Epithelial cell of esophagus (primary cell): Measurements from ENCODE around the gene LIPK.
"Not testable (repeated sequence)": the region's sequence is repeated elsewhere in the genome, so short reads cannot be mapped to it uniquely, and the experiment has no call there.

Experiments used
- DNase-seq: peaks from one replicate; pipeline ENCODE4 v3.0.0; 2010; ENCODE audit warnings: low read depth
- H3K4me3 ChIP-seq: 2 replicates; pipeline ENCODE4 v1.5.1; 2011; ENCODE audit warnings: mild to moderate bottlenecking, low read length, control low read depth
- TF ChIP-seq, protein P1 (sequence below): IDR thresholded peaks from 2 replicates; pipeline ENCODE4 v1.5.1; 2011; ENCODE audit warnings: low read depth, mild to moderate bottlenecking, low read length, control low read depth, inconsistent platforms; ENCODE audit not compliant: insufficient read depth; ENCODE audit errors: missing control alignments

Gene LIPK

DNA sequence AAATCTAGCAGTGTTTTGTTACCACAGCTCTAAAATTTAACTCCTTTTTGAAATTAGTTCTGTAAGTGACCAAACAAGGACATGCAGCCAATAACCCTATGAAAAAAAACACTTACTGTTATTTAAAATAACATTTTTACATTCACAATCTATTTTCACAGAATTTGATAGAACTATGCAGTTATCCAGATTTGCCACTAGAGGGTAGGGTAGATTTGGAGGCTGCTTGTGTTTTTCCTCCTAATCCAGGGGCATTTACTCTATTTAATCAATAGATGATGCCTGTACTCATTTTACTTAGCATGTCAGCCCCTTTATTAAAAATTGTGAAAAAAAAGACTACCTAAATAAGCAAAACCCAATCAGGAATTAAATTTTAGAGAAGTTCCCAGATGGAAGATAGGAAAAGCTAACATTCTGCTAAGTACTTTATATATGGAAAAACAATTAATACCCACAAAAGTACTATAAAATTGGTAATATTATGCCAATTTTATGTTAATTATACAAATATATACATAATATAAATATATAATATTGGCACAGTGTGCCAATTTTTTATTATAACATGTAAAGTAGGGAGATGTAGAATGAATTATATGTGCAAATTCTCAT is 18.1 kb upstream of the LIPK start:
- TF ChIP-seq, protein P1, sequence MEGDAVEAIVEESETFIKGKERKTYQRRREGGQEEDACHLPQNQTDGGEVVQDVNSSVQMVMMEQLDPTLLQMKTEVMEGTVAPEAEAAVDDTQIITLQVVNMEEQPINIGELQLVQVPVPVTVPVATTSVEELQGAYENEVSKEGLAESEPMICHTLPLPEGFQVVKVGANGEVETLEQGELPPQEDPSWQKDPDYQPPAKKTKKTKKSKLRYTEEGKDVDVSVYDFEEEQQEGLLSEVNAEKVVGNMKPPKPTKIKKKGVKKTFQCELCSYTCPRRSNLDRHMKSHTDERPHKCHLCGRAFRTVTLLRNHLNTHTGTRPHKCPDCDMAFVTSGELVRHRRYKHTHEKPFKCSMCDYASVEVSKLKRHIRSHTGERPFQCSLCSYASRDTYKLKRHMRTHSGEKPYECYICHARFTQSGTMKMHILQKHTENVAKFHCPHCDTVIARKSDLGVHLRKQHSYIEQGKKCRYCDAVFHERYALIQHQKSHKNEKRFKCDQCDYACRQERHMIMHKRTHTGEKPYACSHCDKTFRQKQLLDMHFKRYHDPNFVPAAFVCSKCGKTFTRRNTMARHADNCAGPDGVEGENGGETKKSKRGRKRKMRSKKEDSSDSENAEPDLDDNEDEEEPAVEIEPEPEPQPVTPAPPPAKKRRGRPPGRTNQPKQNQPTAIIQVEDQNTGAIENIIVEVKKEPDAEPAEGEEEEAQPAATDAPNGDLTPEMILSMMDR = peak; percentile 82
- DNase-seq = peak; percentile 35
- H3K4me3 ChIP-seq = no peak overlapping the region

DNA sequence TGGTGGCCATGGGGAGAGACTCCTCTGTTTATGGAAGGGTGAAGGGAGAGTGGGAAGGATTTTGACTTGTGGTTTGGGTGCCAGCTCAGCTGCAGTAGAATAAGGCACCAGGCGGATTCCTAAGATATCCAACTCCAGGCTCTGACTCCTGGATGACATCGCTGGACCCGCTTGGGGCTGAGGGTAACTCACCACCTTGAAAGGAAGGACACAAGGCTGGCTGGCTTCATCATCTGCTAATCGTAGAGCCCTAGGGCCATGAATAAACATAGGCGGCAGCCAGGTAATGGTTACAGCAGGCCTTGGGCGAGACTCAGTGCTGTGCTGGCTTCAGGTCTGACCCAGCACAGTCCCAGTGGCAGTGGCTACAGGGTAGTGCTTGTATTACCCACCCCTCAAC is 16.7 kb upstream of the LIPK start:
- no peak overlapping the region for H3K4me3 ChIP-seq
- peak; percentile 61 for DNase-seq
- TF ChIP-seq, protein P1 = no peak

DNA sequence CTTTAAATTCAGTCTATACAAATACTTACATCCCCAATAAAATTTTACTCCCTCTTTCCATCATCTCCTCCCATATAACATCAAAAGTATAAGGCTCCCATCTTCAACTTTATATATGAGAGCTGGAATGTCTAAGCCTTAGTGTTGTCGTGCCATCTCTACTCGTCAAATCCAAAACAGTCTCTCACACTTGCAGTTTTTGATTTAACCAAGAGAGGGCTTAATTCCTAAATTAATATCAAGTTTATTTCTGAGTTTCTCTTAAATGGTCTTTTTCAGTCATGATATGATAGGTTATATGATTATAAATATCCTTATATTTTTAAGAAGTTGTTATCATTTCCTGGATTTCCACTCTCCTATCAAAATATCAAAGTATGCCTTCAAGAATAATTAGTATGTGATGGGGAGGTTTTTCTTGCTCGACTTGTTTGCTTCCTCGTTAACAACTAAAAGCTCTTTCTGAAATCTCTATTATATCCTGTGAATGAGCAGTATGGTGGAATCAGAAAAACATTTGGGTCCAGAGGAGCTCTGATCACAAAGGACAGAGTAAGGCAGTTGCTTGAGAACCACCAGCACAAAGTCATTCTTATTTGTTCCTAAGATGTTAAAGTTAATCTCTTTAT is 12.5 kb upstream of the LIPK start:
- DNase-seq = peak; percentile 22
- TF ChIP-seq, protein P1 = peak; percentile 26
- no peak overlapping the region for H3K4me3 ChIP-seq

DNA sequence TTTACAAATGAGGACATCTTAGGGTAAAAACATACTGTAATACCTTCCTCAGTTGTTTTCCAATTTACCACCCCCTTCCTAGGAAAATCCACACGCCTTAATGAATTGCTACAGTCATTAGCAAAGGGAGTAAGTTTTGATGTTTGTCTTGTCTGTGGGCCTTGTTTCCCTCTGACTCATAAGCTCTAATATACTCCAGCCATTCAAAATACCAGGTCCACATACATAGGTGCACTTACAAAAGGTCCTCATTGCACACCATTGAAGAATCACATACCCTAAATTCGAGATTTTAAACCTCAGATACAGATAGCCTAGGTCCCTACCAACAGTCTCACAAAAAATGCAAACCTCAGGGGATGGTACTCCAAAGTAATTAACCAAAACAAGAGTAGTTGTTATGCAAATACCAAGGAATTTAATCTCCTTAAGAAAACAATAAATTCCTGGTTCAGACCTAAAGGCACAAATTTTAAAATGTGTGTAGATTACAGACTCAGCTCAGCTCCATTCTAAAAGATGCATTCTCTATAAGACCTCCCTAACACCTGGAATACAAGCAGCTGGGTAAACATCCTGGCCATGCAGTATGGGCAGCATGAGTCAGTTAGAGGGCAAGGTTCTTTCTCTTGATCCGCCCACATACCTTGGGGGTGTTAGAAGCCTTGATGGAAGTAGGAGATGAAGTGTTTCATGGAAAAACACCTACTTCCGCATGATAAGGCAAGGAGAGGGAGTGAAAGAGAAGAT is 3.0 kb upstream of the LIPK start:
- TF ChIP-seq, protein P1 = no peak
- peak; percentile 93 for DNase-seq
- H3K4me3 ChIP-seq = no peak overlapping the region

DNA sequence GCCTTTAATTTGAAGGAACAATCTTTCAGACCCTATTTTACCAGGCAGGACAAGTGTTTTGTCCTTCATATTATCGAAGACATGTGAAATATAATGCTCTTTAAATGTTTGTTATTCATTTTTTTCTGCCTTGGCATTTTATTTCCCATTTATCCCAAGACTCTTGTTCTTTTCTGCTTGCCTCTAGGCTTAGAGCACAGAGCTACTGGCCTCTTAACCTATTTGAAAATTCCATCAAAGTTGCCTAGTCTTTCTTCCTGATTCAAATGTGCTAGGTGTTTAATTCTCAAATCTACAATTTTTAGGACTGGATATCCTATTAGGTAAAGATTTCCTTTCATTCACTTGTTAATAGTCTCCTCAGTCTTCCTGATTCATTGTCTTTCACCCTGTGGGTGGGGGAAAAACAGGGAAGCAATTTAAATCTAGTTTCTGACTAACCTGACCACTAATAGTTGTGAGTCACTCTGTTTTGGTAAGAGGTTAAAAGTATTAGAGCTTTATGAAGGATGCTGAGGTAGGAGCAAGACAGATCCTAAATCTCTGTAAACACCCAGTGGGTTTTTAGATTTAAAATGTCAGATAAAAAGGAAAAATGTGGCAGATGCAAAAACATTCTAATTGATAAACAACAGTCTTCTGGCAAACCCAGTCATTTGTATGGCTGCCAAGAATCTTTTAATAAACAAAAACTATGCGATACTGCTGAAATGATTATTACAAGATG is 1.5 kb downstream of the LIPK start:
- H3K4me3 ChIP-seq = no peak overlapping the region
- peak; percentile 93 for DNase-seq
- TF ChIP-seq, protein P1 = no peak

DNA sequence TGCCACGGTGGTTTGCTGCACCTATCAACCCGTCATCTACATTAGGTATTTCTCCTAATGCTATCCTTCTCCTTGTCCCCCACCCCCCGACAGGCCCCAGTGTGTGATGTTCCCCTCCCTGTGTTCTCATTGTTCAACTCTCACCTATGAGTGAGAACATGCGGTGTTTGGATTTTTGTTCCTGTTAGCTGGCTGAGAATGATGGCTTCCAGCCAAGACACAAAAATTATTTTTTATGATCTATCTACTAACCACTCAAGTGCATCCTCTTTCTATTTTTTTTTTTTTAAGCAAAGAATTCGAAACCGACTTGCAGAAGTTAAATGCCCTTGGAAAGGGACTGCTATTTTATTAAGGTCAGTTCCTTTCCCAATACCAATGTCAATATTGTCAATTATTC is 3.3 kb downstream of the LIPK start:
- not testable (repeated sequence) for DNase-seq, H3K4me3 ChIP-seq

DNA sequence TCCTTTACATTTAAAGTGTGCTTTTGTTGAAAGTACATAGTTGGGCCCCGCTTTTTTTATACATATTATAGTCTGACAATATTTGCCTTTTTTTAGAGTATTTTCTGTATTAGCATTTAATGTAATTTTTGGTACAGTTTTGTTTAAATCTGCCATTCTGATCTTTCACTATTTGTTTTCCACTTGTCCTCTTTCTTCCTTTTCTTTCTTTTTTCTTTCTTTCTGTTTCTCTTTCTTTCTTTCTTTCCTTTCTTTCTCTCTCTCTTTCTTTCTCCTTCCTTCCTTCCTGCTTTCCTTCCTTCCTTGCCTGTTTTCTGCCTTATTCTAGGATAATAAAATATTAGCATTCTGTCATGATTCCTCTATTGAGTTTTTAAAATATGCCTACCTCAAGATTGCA is 9.5 kb downstream of the LIPK start:
- H3K4me3 ChIP-seq = no peak overlapping the region
- TF ChIP-seq, protein P1 = no peak
- DNase-seq = no peak
